Panc1 (cell line): ENCODE results near the gene PLOD3.

ENCODE experiments used
- POLR2AphosphoS5 ChIP-seq: IDR thresholded peaks from 2 replicates; pipeline ENCODE4 v1.6.1; 2012; ENCODE audit warnings: mild to moderate bottlenecking, low read depth, low read length, moderate library complexity
- REST ChIP-seq, 2 experiments: IDR thresholded peaks; 2 replicates each; pipeline ENCODE4 v1.6.1; 2011 to 2012; ENCODE audit warnings: low read depth in 2 of 2, control low read depth in 1 of 2, low read length in 1 of 2, mild to moderate bottlenecking in 1 of 2, moderate library complexity in 1 of 2; ENCODE audit not compliant: insufficient read depth in 1 of 2
- TCF7L2 ChIP-seq: IDR thresholded peaks from 2 replicates; pipeline ENCODE4 v1.6.1; 2011; ENCODE audit warnings: mild to moderate bottlenecking, low read depth, low read length, inconsistent platforms
- TF ChIP-seq, protein P1 (sequence below): fragments of 450-650 bp; IDR thresholded peaks from 2 replicates; pipeline ENCODE4 v1.5.1; 2017; ENCODE audit warnings: mild to moderate bottlenecking

DNA sequence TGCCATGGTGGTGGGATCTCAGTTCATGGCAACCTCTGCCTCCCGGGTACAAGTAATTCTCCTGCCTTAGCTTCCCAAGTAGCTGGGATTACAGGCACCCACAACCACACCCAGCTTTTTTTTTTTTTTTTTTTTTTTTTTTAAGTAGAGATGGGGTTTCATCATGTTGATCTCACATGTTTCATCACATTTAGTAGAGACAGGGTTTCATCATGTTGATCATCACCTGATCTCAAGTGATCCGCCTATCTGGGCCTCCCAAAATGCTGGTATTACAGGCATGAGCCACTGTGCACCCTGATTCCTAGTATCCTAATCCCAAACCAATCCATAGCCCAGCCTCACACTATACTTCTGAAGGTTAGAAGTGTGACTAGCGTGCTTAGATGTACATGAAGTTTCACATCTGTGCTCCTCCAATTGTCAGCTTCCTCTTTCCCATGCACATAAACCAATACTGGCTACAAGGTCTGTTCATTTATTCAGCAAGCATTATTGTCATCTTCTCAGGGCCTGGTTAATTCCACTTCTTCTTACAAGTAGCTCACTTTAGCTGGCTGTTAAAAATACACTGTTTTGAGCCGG lies 30.4 kb downstream of the PLOD3 start:
- TF ChIP-seq REST (IDR thresholded peaks at IDR 0.05; ENCODE audit: insufficient read depth in 1 of 2, low read depth in 2 of 2, low read length in 1 of 2) = no peak
- no peak for TF ChIP-seq POLR2AphosphoS5
- TF ChIP-seq, protein P1, sequence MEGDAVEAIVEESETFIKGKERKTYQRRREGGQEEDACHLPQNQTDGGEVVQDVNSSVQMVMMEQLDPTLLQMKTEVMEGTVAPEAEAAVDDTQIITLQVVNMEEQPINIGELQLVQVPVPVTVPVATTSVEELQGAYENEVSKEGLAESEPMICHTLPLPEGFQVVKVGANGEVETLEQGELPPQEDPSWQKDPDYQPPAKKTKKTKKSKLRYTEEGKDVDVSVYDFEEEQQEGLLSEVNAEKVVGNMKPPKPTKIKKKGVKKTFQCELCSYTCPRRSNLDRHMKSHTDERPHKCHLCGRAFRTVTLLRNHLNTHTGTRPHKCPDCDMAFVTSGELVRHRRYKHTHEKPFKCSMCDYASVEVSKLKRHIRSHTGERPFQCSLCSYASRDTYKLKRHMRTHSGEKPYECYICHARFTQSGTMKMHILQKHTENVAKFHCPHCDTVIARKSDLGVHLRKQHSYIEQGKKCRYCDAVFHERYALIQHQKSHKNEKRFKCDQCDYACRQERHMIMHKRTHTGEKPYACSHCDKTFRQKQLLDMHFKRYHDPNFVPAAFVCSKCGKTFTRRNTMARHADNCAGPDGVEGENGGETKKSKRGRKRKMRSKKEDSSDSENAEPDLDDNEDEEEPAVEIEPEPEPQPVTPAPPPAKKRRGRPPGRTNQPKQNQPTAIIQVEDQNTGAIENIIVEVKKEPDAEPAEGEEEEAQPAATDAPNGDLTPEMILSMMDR = no peak
- TF ChIP-seq TCF7L2 = no peak
